ENCODE measurements around the gene NMNAT2.

DNA sequence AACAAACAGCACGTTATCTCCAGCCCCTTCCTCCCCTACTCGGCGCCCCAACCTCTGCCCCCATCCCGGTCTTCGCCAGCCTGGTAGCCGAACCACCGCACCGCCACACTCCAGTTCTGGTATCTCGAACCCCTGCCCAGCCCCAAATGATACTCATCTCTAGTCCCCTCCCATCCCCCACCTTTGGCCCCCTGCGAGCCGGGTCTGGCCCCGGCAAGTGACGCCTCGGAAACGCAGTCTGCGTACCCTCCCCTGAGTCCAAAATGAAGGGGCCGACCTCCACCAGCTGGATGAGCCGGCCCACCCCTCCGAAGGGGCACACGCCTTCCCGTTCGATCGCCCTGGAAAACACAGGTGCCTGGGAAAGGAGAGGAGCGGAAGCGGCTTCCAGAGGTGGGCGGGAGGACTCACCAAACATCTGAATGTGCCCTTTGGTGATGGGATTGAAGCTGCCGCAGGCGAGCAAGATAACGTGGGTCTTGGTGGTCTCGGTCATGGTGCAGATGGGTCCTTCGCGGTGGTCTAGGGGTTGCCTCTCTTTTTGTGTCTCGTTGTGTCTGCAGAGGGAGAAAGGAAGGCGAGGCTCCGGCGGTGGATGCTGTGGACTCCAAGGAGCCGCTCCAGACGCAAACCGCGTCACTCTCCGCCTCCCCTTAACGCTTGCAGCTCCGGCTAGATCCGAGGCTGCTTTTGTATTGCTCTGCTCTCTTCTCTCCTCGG lies at the start of gene NMNAT2:
- TF ChIP-seq, protein P1, sequence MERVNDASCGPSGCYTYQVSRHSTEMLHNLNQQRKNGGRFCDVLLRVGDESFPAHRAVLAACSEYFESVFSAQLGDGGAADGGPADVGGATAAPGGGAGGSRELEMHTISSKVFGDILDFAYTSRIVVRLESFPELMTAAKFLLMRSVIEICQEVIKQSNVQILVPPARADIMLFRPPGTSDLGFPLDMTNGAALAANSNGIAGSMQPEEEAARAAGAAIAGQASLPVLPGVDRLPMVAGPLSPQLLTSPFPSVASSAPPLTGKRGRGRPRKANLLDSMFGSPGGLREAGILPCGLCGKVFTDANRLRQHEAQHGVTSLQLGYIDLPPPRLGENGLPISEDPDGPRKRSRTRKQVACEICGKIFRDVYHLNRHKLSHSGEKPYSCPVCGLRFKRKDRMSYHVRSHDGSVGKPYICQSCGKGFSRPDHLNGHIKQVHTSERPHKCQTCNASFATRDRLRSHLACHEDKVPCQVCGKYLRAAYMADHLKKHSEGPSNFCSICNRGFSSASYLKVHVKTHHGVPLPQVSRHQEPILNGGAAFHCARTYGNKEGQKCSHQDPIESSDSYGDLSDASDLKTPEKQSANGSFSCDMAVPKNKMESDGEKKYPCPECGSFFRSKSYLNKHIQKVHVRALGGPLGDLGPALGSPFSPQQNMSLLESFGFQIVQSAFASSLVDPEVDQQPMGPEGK (CRISPR knock-in tag; IDR thresholded peaks at IDR 0.05; ENCODE audit: borderline replicate concordance) = no peak
- TF ChIP-seq ZFP30 (CRISPR knock-in tag; IDR thresholded peaks at IDR 0.05) = no peak
- TF ChIP-seq CREB5 (CRISPR knock-in tag; IDR thresholded peaks at IDR 0.05; ENCODE audit: low read depth) = no peak

All from SK-N-SH treated with all-trans-retinoic acid at 6 μM for 48 hours (cell line).